ENCODE data around the gene GARIN5B.
A peak's percentile ranks its signal among the peaks of the same experiment; 100 is the strongest.

GARIN5B gene

DNA sequence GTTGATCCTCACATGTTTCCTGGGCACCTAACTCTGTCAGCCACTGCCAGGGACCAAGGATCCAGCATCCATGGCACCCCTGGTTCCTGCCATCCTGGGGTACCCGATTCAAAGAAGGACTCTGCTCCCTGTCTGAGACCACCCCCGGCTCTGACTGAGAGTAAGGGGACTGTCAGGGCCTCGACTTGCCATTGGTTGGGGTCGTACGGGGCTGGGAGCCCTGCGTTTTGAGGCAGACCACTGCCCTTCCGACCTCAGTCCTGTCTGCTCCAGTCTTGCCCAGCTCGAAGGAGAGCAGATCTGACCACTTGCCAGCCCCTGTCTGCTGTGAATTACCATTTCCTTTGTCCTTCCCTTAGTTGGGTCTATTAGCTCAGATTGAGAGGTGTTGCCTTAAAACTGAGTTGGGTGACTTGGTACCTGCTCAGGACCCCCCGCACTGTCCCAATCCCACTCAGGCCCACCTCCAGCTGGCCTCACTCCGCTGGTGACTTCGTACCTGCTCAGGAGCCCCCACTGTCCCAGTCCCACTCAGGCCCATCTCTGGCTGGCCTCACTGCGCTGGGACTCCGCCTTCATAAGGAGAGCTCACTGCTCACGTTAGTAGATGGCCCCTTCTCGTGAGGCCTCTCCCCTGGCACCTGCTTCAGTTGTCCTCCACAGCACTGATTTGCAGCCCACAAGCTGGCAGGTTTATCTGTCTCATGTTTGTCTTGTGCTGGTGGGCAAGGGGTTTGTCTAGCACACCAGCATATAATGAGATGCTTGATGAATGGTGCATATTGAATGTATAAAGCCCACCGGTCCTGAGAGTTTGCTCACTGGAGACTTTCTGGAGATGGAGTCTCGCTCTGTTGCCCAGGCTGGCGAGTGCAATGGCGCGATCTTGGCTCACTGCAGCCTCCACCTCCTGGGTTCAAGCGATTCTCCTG lies 26.6 kb upstream of the GARIN5B start:
- DNase-seq (ENCODE audit: low read depth, low spot score) = no peak

DNA sequence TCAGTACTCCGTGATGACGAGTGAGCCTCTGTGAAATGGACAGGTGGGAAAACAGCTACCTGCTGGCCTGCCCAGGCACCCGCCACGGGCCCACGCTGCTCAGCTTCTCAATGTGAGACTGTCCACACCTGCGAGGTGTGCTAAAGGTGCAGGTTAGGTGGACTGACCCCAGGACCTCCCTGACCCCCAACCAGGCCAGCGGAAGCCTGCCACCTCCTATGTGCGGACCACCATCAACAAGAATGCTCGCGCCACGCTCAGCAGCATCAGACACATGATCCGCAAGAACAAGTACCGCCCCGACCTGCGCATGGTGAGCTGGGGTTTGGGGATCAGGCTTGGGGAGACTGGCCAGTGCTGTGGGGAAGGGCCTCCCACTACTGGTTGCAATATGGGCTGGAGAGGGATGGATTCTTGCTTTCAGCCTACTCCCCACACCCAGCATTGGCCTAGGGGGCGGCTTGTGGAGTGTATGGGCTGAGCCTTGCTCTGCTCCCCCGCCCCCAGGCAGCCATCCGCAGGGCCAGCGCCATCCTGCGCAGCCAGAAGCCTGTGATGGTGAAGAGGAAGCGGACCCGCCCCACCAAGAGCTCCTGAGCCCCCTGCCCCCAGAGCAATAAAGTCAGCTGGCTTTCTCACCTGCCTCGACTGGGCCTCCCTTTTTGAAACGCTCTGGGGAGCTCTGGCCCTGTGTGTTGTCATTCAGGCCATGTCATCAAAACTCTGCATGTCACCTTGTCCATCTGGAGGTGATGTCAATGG lies 24.9 kb upstream of the GARIN5B start:
- DNase-seq (ENCODE audit: low read depth, low spot score) = no peak

DNA sequence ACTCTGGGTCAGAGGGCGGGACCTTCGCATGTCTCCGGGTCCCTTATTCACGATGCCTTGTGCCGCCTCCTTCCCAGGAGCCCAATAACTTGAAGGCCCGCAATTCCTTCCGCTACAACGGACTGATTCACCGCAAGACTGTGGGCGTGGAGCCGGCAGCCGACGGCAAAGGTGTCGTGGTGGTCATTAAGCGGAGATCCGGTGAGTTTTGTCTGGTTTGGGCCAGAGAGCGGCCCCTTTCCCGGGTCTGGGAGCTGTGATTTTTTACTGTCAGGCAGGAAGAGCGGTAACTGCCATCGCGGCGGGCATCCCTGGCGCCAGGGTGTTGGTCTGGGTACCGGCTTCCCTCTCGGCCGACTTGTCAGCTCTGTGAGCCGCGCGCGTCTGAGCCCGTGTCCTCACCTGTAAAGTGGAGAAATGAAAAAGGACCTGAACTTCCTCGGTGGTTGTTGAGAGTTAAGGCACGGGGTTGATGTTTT lies 23.5 kb upstream of the GARIN5B start:
- DNase-seq (ENCODE audit: low read depth, low spot score) = no peak

DNA sequence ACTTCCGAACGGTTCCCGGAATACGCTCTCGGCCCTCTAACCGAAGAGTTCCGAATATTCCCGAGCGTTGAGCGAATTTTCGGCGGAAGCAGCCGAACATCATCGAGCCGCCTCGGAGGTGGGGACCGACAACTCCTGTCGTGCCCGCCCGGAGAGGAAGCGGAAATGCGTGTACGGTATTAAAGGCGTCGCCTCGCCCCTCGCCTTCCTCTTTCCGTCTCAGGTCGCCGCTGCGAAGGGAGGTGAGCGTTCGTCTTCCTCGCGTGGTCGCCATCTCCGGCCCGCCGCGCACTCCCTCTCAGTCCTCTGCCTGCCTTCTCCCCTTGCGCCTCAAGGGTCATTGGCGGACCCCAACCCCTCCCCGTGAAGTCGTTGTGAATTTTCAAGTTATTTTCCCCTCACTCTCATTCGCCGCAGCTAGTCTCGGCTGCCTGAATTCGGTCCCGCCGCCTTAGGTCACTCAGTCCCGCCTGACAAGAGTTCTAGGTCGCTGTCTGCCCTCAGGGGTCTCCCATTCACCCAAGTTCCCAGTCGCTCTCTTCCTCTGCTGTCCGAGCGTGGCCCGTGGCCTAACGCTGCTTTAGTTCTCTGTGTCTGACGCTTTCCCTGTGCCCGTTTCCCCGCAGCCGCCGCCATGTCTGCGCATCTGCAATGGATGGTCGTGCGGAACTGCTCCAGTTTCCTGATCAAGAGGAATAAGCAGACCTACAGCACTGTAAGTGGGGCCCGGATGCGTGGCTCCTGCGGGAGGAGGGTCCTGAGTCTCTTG lies 22.8 kb upstream of the GARIN5B start, which contains the start of gene RPL28:
Gene RPL28, plus strand, starts transcription at position 209 of the 769 bp plus-strand sequence. Its CDS starts 426 bp downstream, at position 635.
- peak; percentile 98 for DNase-seq (ENCODE audit: low read depth, low spot score)

DNA sequence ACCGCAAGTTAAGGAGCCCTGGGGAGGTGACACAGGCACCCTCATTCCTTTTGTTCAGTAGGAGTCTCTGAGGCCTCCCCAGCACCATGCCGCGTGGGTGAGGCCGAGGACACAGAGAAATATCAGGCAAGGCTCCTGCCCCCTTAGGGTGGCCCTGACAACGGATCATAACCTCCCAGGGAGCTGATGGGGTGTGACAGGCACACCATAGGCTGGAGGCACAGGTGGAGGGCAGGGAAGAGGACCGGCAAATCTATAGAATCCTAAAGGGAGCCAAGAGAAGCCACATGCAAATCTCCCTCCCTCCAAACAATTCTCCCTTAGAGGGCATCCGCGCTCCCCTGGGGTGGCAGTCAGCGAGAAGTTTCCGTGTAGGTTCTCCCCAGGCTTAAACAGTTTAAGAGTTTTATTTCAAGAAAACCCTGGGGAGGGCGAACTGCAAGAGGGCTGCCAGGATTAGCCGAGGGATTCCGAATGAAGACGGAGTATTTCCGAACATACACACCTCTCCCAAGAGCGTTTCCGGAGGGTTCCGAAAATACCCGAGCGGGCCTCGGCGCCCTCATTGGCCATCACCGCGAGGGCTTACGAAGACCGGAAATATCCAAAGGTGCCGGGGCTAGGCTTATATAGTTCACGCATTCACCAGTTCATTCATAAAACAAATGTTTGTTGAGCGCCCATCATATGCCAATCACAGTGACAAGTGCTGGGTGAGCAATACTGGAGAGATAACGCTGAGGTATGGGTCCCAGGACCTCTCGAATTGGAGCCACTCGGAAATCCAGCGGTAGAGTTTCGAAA lies 22.1 kb upstream of the GARIN5B start:
- peak; percentile 89 for DNase-seq (ENCODE audit: low read depth, low spot score)

DNA sequence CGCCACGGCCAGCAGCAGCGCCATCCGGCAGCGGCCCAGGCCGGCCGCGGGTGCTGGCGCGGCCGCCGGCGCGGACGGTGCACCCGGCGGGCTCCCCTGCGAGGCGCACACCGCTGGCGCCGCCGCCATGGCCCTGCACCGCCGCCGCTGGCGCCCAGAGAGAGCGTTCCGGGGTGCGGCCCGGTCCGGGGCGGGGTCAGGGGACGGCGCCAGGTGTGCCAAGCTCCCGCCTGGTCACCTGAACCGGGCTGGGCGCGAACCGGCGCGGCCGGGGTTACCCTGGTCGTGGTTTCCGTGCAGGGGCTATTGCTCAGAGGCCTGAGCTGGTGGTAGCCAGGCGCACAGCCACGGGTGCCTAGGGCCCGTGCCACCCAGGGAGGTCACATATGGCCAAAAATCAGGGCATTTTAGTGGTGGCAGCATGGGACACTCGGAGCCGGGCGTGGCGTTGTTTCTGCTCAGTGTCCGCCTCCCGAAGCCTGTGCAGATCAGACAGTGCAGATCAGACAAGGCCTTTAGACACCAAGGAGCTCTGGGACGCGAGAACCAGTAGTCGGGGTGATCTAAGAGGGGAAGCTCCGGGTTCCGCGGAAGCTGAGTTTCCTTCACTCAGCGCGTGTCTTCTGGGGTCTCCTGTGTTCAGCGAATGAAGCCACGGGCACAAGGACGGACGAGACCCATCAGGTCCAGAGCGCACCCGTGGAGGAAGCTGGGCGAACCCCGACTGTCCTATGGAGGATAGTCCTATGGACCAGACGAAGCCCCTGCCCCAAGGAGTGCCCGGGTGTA lies 21.3 kb upstream of the GARIN5B start, which contains the start of gene TMEM238:
Gene TMEM238, minus strand, starts transcription at position 162 of the 789 bp plus-strand sequence. Its CDS starts 33 bp downstream, at position 129.
- DNase-seq (ENCODE audit: low read depth, low spot score) = no peak

DNA sequence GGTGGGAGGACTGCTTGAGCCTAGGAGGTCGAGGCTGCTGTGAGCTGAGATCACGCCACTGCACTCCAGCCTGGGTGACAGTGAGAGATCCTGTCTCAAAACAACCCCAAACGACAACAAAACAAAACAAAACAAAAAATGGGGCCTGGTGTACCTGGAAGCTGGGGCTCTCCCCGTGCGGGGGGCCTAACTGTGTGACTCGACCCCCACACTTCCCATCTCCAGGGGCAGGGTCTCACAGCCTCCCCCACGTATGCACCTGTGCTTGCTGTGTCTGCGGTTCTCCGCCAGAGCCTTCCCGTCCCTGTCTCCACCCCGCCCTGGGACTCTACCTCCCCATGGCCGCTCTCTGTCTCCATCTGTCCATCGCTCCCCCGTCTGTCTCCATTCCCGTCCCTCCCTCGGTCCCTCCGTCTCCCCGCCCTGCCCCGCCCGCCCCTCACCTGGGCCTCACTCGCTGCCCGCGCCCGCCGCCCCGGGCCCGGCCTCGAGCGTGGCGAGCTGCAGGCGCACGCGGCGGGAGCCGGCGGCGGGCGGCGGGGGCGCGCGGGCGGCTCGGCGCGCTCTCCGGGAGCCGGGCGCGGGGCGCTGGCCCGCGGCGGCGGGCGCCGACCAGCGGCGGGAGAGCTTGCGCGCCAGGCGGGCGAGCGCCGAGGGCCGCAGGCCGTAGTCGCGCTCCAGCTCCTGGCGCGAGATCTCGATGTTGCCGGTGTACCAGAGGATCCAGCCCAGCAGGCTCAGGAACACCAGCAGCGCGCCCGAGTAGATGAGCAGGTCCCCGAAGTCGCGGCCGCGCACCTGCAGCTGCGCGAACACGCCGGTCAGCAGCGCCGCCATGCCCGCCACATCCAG lies 20.4 kb upstream of the GARIN5B start:
- DNase-seq (ENCODE audit: low read depth, low spot score) = no peak

DNA sequence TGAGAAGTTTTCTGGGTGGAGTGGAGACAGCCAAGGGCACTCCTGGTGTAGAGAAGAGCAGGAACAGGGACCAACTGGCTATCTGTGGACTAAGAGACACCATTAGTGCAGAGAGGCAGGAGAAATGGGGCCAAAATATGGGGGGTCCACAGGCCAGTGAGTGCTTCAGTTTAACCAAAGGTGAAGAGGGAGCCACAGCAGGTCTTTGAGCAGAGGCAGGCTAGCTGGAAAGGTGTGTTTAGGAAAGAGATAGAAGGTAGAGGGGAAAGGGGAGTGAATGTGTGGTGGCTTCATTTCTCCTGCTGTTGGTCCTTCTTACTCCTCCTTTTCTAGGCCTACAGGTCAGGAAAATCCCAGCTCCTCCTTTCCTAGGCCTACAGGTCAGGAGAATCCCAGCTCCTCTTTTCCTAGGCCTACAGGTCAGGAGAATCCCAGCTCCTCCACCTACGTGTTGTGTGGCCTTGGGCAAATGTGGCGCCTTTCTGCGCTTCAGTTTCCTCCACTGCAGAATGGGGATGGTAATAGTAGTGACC lies 19.5 kb upstream of the GARIN5B start:
- no peak for DNase-seq (ENCODE audit: low read depth, low spot score)

DNA sequence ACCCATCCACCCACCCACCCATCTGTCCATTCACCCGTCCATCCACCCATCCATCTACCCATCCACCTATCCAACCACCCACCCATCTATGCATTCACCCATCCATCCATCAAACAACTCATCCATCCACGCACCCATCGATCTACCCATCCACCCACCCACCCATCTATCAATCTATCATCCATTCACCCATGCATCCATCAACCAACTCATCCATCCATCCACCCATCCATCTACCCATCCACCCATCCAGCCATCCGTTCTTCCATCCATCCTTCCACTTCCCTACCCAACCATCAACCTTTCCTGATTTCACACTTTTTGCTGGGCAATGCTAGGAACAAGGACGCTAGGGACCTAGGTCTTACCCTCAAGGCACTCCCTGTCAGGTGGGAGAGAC lies 19.0 kb upstream of the GARIN5B start:
- no peak for DNase-seq (ENCODE audit: low read depth, low spot score)

DNA sequence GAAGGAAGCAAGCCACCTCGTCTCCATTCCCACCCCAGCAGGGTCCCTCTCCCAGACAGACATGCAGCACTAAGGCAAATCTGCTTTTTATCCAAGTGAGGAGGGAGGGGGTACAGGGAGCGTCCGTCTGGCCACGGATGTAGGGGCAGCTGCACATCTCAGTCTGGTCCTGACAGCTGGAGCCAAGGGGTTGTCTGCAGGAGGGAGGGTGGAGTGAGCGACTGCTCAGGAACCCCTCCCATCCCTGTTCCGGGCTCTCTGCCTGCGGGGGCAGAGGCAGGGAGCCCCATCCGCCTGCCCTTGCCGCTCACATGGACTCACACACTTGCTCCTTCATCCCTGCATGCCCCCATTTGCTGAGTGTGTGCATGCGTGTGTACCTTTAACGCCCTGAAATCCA lies 16.1 kb upstream of the GARIN5B start:
- DNase-seq (ENCODE audit: low read depth, low spot score) = no peak

DNA sequence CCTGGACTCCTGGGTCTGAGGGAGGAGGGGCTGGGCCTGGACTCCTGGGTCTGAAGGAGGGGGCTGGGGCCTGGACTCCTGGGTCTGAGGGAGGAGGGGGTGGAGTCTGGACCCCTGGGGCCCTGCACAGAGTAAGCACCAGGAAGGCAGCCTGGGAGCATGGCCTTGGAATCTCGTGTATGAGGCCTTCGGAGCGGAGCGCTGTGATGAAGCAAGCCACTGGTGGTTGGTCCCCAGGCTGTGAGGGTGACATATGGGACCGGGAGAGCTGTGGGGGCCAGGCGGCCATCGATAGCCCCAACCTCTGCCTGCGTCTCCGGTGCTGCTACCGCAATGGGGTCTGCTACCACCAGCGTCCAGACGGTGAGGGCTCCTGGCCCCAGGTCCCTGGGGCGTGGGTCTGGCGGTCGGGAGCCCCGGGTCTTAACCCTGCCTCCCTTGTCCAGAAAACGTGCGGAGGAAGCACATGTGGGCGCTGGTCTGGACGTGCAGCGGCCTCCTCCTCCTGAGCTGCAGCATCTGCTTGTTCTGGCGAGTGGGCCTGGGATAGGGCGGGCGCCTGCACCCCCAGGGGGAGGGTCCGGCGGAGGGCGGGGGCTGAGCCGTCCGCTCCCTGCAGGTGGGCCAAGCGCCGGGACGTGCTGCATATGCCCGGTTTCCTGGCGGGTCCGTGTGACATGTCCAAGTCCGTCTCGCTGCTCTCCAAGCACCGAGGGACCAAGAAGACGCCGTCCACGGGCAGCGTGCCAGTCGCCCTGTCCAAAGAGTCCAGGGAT lies 14.5 kb upstream of the GARIN5B start:
- DNase-seq (ENCODE audit: low read depth, low spot score) = no peak

DNA sequence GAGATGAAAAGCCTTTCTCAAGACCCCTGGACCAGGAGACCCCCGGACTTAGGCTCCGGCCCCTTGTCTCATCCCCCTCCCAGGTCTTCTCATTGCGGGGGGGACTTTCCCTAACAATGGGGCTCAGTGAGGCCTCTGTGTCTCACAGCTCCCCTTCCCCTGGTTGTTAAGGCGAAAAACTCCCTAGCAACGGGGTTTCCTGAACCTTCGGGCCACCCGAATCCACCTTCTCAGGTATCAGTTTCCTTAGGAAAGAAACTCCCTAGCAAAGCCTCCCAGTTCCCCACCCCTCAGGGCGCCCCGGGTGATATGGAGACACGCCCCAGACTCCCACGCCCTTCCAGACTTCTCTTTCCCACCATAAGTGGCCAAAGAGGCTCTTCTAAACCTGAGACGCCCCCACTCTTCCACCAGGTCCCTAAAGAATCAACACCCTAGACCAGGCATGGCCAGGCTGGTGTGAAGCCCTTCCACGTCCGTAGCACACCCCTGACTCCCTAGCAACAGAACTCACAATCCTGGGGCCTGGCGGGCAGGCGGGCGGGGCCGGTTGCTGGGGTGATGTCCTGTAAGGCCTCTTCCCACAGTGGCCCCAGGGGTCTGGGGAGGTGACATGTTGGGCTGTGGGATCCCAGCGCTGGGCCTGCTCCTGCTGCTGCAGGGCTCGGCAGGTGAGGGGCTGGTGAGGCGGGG lies 13.3 kb upstream of the GARIN5B start, which contains the start of gene TMEM190:
Gene TMEM190, plus strand, starts transcription at position 586 of the 693 bp plus-strand sequence. Its CDS starts 28 bp downstream, at position 614.
- no peak for DNase-seq (ENCODE audit: low read depth, low spot score)

DNA sequence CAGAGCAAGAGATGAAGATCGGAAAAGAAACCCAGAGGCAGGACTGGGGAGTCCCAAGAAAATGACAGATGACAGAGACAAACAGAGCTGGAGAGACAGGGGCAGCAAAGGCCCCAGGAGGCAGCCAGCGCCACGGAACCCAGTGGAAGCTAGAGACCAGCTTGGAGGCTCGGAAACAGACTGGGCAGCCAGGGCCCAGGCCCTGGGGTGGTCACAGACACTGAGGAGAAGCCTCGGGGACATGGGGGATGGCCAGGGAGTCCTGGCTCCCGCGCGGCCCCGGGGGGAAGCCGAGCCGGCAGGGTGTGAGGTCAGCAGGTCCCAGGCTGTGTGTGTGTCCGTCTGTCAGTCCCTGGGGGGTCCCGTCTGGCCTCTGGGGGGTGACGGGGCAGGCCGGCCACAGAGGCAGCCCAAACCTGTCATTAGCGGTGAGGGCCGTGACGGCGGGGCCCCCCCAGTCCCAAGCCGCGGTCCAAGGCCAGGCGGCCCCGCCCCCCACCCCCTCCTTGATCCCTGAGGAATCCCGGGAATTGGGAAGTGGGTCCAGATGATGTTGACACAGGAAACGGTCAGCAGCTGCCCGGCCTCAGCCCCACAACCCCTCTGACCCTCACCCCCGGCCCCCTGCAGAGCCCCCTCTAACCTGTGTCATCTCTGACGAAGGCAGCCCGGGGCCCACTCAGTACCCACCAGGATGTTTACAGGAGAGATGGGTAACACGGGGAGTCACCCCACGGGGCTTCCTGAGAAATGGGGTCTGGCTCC lies 11.1 kb upstream of the GARIN5B start:
- no peak for DNase-seq (ENCODE audit: low read depth, low spot score)

DNA sequence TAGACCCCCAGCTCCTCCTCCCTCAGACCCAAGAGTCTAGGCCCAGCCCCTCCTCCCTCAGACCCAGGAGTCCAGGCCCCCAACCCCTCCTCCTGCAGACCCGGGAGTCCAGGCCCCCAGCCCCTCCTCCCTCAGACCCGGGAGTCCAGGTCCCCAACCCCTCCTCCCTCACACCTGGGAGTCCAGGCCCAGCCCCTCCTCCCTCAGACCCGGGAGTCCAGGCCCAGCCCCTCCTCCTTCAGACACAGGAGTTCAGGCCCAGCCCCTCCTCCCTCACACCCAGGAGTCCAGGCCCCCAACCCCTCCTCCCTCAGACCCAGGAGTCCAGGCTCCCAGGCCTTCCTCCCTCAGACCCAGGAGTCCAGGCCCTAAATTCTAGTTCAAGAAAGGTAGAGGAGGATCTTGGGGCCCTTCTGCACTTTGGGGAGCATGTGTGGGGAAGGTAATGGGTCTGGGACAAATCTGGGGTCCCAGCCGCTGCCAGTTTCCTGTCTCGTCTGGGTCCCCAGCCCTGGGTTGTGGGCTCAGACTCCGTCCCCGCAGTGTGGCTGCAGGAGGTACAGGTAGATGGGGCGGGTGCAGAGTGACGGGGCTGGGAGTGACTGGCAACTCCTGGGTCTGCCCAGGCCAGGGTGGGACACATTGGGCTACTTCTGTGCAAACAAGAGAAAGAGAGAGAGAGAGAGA lies 10.4 kb upstream of the GARIN5B start:
- DNase-seq (ENCODE audit: low read depth, low spot score) = no peak

DNA sequence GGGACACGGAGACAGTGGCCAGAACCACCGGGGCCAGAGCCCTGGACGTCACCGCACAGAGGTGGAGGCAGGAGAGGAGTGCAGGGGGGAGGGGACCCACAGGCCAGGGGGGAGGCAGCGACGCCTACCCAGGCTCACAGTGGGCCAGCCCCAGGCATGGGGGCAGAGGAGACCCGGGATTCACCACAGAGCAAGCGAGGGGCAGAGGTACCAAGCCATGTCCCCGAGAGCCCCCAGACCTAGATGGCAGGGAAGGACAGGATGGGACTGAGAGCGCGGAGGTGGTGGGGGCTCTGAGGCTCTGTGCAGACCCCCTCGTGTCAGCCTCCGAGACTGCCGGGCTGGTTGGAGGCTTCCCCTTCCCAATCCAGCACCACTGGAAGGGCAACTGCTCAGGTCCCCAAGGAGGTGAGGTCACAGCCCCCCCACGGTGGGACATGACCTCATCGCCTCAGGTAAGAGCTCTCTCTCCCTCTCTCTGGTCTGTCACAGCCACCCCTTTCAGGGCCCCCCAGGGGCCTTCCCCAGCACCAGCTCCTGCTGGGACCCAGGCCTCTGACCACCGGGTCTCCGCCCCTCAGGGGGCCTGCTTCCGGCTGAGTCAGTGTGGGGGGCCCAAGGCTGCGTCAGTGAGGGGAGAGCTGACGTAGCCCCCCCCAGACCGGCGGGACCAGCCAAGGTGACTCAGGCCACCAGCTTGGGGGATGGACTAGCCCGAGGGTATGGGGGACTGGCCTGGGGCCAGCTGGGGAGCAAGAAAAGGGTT lies 9.4 kb upstream of the GARIN5B start:
- no peak for DNase-seq (ENCODE audit: low read depth, low spot score)

Measured in activated CD4-positive, CD25-positive, alpha-beta regulatory T cell treated with anti-CD3 and anti-CD28 coated beads, Interleukin-2, amount 50 U/mL, for 16 hours (primary cell).